ENCODE measurements around the gene GDI1. TPM values are rescaled to one million over a fixed set of nuclear protein-coding genes. Genes with fewer than 3 reads are reported as not detected.

Gene GDI1
- total and polyA plus RNA-seq, 2 of the 4 experiments (the other 2 are of a cell fraction): 113 to 291 TPM

DNA sequence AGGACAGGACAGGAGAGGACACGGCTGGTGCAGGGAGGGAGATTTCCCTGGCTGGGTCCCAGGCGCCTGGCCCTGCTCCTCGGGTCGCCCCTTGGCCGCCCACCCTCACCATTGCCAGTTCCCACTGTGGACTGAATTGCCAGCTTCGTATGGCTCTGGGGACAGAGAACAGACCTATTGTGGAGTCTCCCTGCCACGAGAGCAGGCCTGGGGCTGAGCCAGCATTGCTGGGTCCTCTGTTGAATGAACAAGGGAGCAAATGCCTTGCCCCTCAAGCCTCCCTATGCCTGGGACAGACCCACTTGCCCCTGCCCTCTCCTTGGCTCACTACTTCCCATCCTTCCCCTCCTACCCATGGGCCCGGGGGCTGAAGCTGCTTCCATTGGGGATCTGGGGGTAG is 25.4 kb downstream of the GDI1 start:
- no peak overlapping the region for H3K56ac ChIP-seq (ENCODE audit: extremely low read depth, insufficient read depth, low read length)
- H3K9ac ChIP-seq (ENCODE audit: low read depth, low read length): no peak overlapping the region
- no peak overlapping the region for H3K27ac ChIP-seq (ENCODE audit: insufficient read depth, low read length)
- H2BK15ac ChIP-seq (ENCODE audit: low read depth, low read length): no peak overlapping the region
- H4K20me1 ChIP-seq (ENCODE audit: insufficient read depth, low read length): peaks cover 39% of the 10 kb centered on the region
- intact Hi-C loops (cut with micrococcal nuclease) (no loop called here), in situ Hi-C loops (cut with MboI; ENCODE audit: low sequenced_read_pairs) (no loop called here), dilution Hi-C loops (cut with HindIII; ENCODE audit: low sequenced_read_pairs, unreplicated experiment) (no loop called here)
- no peak overlapping the region for H3K18ac ChIP-seq (ENCODE audit: low read depth, low read length)
- no peak overlapping the region for H3K14ac ChIP-seq (replicated peaks; ENCODE audit: low read depth, low read length)
- H2AK5ac ChIP-seq (ENCODE audit: low read depth, low read length): no peak overlapping the region
- H3K79me1 ChIP-seq (ENCODE audit: low read depth in 1 of 2, low read length in 2 of 2): peaks cover 0 to 16% of the 10 kb centered on the region in 2 experiments; a peak in 3 of 4 replicates
- TF ChIP-seq, protein P1, sequence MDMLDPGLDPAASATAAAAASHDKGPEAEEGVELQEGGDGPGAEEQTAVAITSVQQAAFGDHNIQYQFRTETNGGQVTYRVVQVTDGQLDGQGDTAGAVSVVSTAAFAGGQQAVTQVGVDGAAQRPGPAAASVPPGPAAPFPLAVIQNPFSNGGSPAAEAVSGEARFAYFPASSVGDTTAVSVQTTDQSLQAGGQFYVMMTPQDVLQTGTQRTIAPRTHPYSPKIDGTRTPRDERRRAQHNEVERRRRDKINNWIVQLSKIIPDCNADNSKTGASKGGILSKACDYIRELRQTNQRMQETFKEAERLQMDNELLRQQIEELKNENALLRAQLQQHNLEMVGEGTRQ (IDR thresholded peaks at IDR 0.05; ENCODE audit: low read depth, low read length): no peak
- TF ChIP-seq MAFK (IDR thresholded peaks at IDR 0.05; ENCODE audit: low read depth, low read length) (no peak), MAZ (IDR thresholded peaks at IDR 0.05; ENCODE audit: borderline replicate concordance, low read depth, low read length) (no peak), SMC3 (IDR thresholded peaks at IDR 0.05; ENCODE audit: low read depth, low read length) (no peak), CHD1 (IDR thresholded peaks at IDR 0.05; ENCODE audit: low read depth, low read length) (no peak), CEBPB (IDR thresholded peaks at IDR 0.05; ENCODE audit: low read depth, low read length) (no peak), POLR2A (IDR thresholded peaks at IDR 0.05; ENCODE audit: low read depth, low read length) (no peak), RCOR1 (IDR thresholded peaks at IDR 0.05; ENCODE audit: insufficient replicate concordance, low read length) (no peak), RAD21 (IDR thresholded peaks at IDR 0.05; ENCODE audit: low read length) (no peak), BHLHE40 (IDR thresholded peaks at IDR 0.05; ENCODE audit: low read depth, low read length) (no peak)
- no peaks in the 10 kb centered on the region; the same call in 1 of the 2 replicates for H3K9me3 ChIP-seq (ENCODE audit: control insufficient read depth, insufficient read depth, low read length)
- H3K36me3 ChIP-seq (ENCODE audit: control insufficient read depth, insufficient read depth, low read length): peaks cover 59% of the 10 kb centered on the region
- WGBS, 2 experiments (ENCODE audit: extremely low coverage in 2 of 2, insufficient read length in 1 of 2): no CpG with 5 or more reads among the region's 8 CpGs
- H3K27me3 ChIP-seq (ENCODE audit: control insufficient read depth, insufficient read depth, low read length): no peaks in the 10 kb centered on the region
- no peak overlapping the region for H4K91ac ChIP-seq (ENCODE audit: insufficient read depth, low read depth, low read length)
- DNase-seq (no peak), ATAC-seq (ENCODE audit: low read depth) (no peak)
- no peak overlapping the region for H3K4me3 ChIP-seq (ENCODE audit: insufficient read depth, low read depth, low read length)
- no peak overlapping the region for H2BK5ac ChIP-seq (ENCODE audit: low read depth, low read length, poor library complexity, severe bottlenecking)
- H3K4ac ChIP-seq (ENCODE audit: low read depth, low read length): no peak overlapping the region
- no peak overlapping the region for H2BK120ac ChIP-seq (ENCODE audit: low read depth, low read length)
- no peak overlapping the region for H2AFZ ChIP-seq (replicated peaks; ENCODE audit: low read length, poor library complexity)
- no peaks in the 10 kb centered on the region for H3K9me1 ChIP-seq (ENCODE audit: insufficient read depth, low read length)
- no peak overlapping the region for H3K23ac ChIP-seq (ENCODE audit: low read depth, low read length)
- H4K5ac ChIP-seq (ENCODE audit: low read depth, low read length): no peak overlapping the region
- H3K4me1 ChIP-seq (ENCODE audit: control insufficient read depth, insufficient read depth, low read length): peaks cover 4% of the 10 kb centered on the region; the same call in 1 of the 2 replicates
- no peak overlapping the region for H2BK20ac ChIP-seq (ENCODE audit: low read depth, low read length)
- no peak overlapping the region for H4K8ac ChIP-seq (ENCODE audit: low read depth in 2 of 2, low read length in 2 of 2)
- ChIA-PET POLR2A (ENCODE audit: unreplicated experiment) (no interaction called here), CTCF (no interaction called here)
- BruUV-seq (replicated peaks): no TSS peak
- H3K4me2 ChIP-seq (ENCODE audit: low read depth, low read length): no peak overlapping the region
- no peak overlapping the region for H2AK9ac ChIP-seq (replicated peaks; ENCODE audit: low read depth, low read length, poor library complexity)
